K562 (cell line): ENCODE measurements around the gene BCAN. TPM values are rescaled to one million over a fixed set of nuclear protein-coding genes. Genes with fewer than 3 reads are reported as not detected.

ENCODE experiments used
- ATAC-seq: fragments of 200-7000 bp; cut with Tn5 transposase; 3 replicates; pipeline ENCODE4 v1.9.1; 2020; ENCODE audit warnings: moderate library complexity
- BruUV-seq: library from RNA; stranded (reverse); fragments of 400-500 nt; replicated peaks from 2 replicates; lab custom pipeline; 2021; lab: Mats Ljungman, UMichigan
- CTCF ChIA-PET: fragments of 300-600 bp; formaldehyde crosslinking; extraction: SDS; loops from one replicate; lab custom pipeline; 2021; ENCODE audit warnings: low intra/inter-chr PET ratio; lab: Yijun Ruan, JAX
- POLR2A ChIA-PET: fragments of 300-600, 350-650 bp; sonication (Branson Sonifier 250); formaldehyde crosslinking; extraction: SDS; loops from one replicate; lab custom pipeline; 2021; ENCODE audit warnings: antibody characterized with exemption, inconsistent platforms; lab: Yijun Ruan, JAX
- DNase-seq, 4 experiments: peaks; one replicate each; pipeline versions ENCODE4 v3.0.0 to v3.0.0-alpha.2; 2011 to 2018; ENCODE audit warnings: low spot score in 3 of 4, mixed read lengths in 3 of 4; ENCODE audit errors: extremely low read depth in 1 of 4
- FAIRE-seq: peaks from 2 replicates; lab custom pipeline; 2011; peaks lifted over from hg19 to GRCh38; lab: Jason Lieb, UNC
- H2AFZ ChIP-seq: 2 replicates; pipeline ENCODE4 v1.6.0; 2011; ENCODE audit warnings: low read depth, low read length, control low read depth, inconsistent platforms
- H3K27ac ChIP-seq: fragments of 200-600 bp; 3 replicates; pipeline ENCODE4 v1.8.0; 2011; ENCODE audit warnings: low read depth, mild to moderate bottlenecking, control low read depth, inconsistent platforms, low read length, moderate library complexity, mixed read lengths; ENCODE audit errors: extremely low read depth
- H3K27me3 ChIP-seq, 2 experiments: fragments of 300-600 bp in 1 of 2; 2 replicates in 1 of 2; 3 replicates in 1 of 2; pipeline versions ENCODE4 v1.6.0 to v1.8.0; 2011; ENCODE audit warnings: inconsistent platforms in 2 of 2, low read length in 2 of 2, mild to moderate bottlenecking in 1 of 2, mixed read lengths in 1 of 2, moderate library complexity in 1 of 2; ENCODE audit not compliant: control insufficient read depth in 2 of 2, insufficient read depth in 2 of 2
- H3K36me3 ChIP-seq: fragments of 300-600 bp; 3 replicates; pipeline ENCODE4 v1.8.0; 2011; ENCODE audit warnings: mild to moderate bottlenecking, low read length, inconsistent platforms; ENCODE audit not compliant: control insufficient read depth, insufficient read depth
- H3K4me1 ChIP-seq, 2 experiments: fragments of 200-600 bp in 1 of 2; replicated peaks in 1 of 2; 2 replicates in 1 of 2; 3 replicates in 1 of 2; pipeline versions ENCODE4 v1.5.1 to v1.8.0; 2011; ENCODE audit warnings: inconsistent platforms in 2 of 2, low read length in 2 of 2, mild to moderate bottlenecking in 1 of 2, mixed read lengths in 1 of 2, moderate library complexity in 1 of 2; ENCODE audit not compliant: control insufficient read depth in 2 of 2, insufficient read depth in 2 of 2
- H3K4me2 ChIP-seq: 2 replicates; pipeline ENCODE4 v1.6.1; 2011; ENCODE audit warnings: low read length, control low read depth, inconsistent platforms, mixed read lengths; ENCODE audit not compliant: insufficient read depth
- H3K4me3 ChIP-seq: fragments of 200-600 bp; sonication (generic), shearing (Covaris generic); 2 replicates; pipeline ENCODE4 v1.5.1; 2016; ENCODE audit warnings: control low read depth, inconsistent platforms
- H3K79me2 ChIP-seq: fragments of 200-600 bp; 3 replicates; pipeline ENCODE4 v1.8.0; 2011; ENCODE audit warnings: low read length, inconsistent platforms; ENCODE audit not compliant: control insufficient read depth, insufficient read depth
- H3K9ac ChIP-seq, 2 experiments: 2 replicates each; pipeline versions ENCODE4 v1.6.0 to v1.6.1; 2011; ENCODE audit warnings: low read depth in 2 of 2, low read length in 2 of 2, control low read depth in 1 of 2, inconsistent platforms in 1 of 2, mild to moderate bottlenecking in 1 of 2, mixed read lengths in 1 of 2; ENCODE audit not compliant: insufficient read depth in 1 of 2
- H3K9me1 ChIP-seq: one replicate; pipeline ENCODE4 v1.6.0; 2011; ENCODE audit warnings: inconsistent platforms, mild to moderate bottlenecking, low read length, moderate library complexity; ENCODE audit not compliant: control insufficient read depth, insufficient read depth
- H3K9me3 ChIP-seq: replicated peaks from 2 replicates; pipeline ENCODE4 v1.5.1; 2011; ENCODE audit warnings: low read depth, low read length, inconsistent platforms; ENCODE audit not compliant: control insufficient read depth, insufficient read depth
- H4K20me1 ChIP-seq: replicated peaks from 2 replicates; pipeline ENCODE4 v1.6.1; 2011; ENCODE audit warnings: low read length, inconsistent platforms, mixed read lengths; ENCODE audit not compliant: control insufficient read depth, insufficient read depth
- CBFA2T3 ChIP-seq: fragments of 450-650 bp; IDR thresholded peaks from 2 replicates; pipeline ENCODE4 v1.6.1; 2017
- CEBPB ChIP-seq: fragments of 450-650 bp; IDR thresholded peaks from 2 replicates; pipeline ENCODE4 v1.6.1; 2016; ENCODE audit warnings: missing genetic modification characterization, missing compliant biosample characterization
- CHCHD3 ChIP-seq: fragments of 250-450 bp; sonication (Bioruptor Pico); IDR thresholded peaks from 2 replicates; pipeline ENCODE4 v2.1.2; 2022; ENCODE audit warnings: mild to moderate bottlenecking
- KAT8 ChIP-seq: fragments of 450-650 bp; IDR thresholded peaks from 2 replicates; pipeline ENCODE4 v1.6.1; 2016; ENCODE audit warnings: low read depth, mild to moderate bottlenecking
- MAFF ChIP-seq: IDR thresholded peaks from 2 replicates; pipeline ENCODE4 v1.6.1; 2012; ENCODE audit warnings: low read length, improper control_type of control experiment
- POLR2G ChIP-seq: fragments of 200-400 bp; formaldehyde crosslinking; IDR thresholded peaks from 2 replicates; pipeline ENCODE4 v1.6.1; 2017; ENCODE audit warnings: low read depth, mild to moderate bottlenecking, antibody characterized with exemption, low read length, moderate library complexity
- RBFOX2 ChIP-seq: fragments of 200-400 bp; formaldehyde crosslinking; IDR thresholded peaks from 2 replicates; pipeline ENCODE4 v1.6.1; 2017; ENCODE audit warnings: low read depth, mild to moderate bottlenecking, low read length, moderate library complexity
- SUPT5H ChIP-seq: fragments of 450-650 bp; IDR thresholded peaks from 2 replicates; pipeline ENCODE4 v1.6.1; 2016
- TAF7 ChIP-seq: fragments of 450-650 bp; IDR thresholded peaks from 2 replicates; pipeline ENCODE4 v1.6.1; 2016; ENCODE audit warnings: missing genetic modification characterization, missing compliant biosample characterization
- TEAD4 ChIP-seq, 2 experiments: sonication (generic) in 1 of 2; formaldehyde crosslinking in 1 of 2; IDR thresholded peaks; 2 replicates each; pipeline versions ENCODE4 v1.6.1 to v1.8.0; 2012 to 2022; ENCODE audit warnings: borderline replicate concordance in 1 of 2, inconsistent platforms in 1 of 2, low read length in 1 of 2, mild to moderate bottlenecking in 1 of 2, missing genetic modification reagents in 1 of 2
- ZNF282 ChIP-seq: sonication (generic); formaldehyde crosslinking; IDR thresholded peaks from 2 replicates; pipeline ENCODE4 v1.8.1; 2023; ENCODE audit warnings: missing genetic modification reagents
- ZNF780A ChIP-seq: fragments of 250-450 bp; sonication (Bioruptor Pico); IDR thresholded peaks from 2 replicates; pipeline ENCODE4 v1.5.0; 2021; ENCODE audit warnings: mild to moderate bottlenecking
- WGBS: fragments of 100-300 bp; shearing (Covaris generic); methylation state at CpG from one replicate; pipeline ENCODE4 v1.1.6; 2016; ENCODE audit warnings: low coverage, mixed read lengths; ENCODE audit not compliant: insufficient coverage; ENCODE audit errors: missing lambda C conversion rate; 5-methylcytosine and 5-hydroxymethylcytosine counted together
- in situ Hi-C: fragments of 300-500 bp; cut with MboI; formaldehyde crosslinking; loops from 4 replicates; pipeline ENCODE4 v1.15.0; 2018; ENCODE audit warnings: inconsistent platforms, mixed read lengths
- intact Hi-C: fragments of 100-400 bp; cut with micrococcal nuclease; formaldehyde crosslinking; loops from 2 replicates; pipeline ENCODE4 v1.14.2; 2022
- polyA plus RNA-seq, 8 experiments: library from polyadenylated mRNA; depleted of rRNA in 4 of 8; stranded (reverse) in 5 of 8; unstranded in 3 of 8; fragments of >200 nt; fragmentation: Nextera tagmentation in 2 of 8; fragmentation: Illumina TruSeq in 1 of 8; extraction: Ambion mirVana in 2 of 8; extraction: Trizol in 1 of 8; gene quantifications; 2 replicates each; pipeline versions ENCODE4 v1.2.1 to v1.2.3, GENCODE V29; 2011 to 2014; ENCODE audit warnings: inconsistent platforms in 1 of 8, missing spikeins in 1 of 8
- total RNA-seq, 7 experiments: library from RNA; depleted of rRNA in 6 of 7; stranded (reverse); fragments of >200 nt in 6 of 7; fragmentation: Illumina TruSeq in 2 of 7; extraction: Trizol in 2 of 7; gene quantifications; 2 replicates each; pipeline versions ENCODE4 v1.2.1 to v1.2.3, GENCODE V29; 2011 to 2021; ENCODE audit warnings: low replicate concordance in 1 of 7
- TF ChIP-seq, protein P1 (sequence below): fragments of 200-400 bp; formaldehyde crosslinking; IDR thresholded peaks from 2 replicates; pipeline ENCODE4 v1.6.1; 2017; ENCODE audit warnings: mild to moderate bottlenecking, low read depth, low read length, moderate library complexity
- TF ChIP-seq, protein P2 (sequence below): fragments of 450-650 bp; IDR thresholded peaks from 2 replicates; pipeline ENCODE4 v1.7.1; 2018; ENCODE audit warnings: mild to moderate bottlenecking, low read depth; ENCODE audit not compliant: partially characterized antibody

The BCAN gene
- total and polyA plus RNA-seq, 9 of the 15 experiments (the other 6 are each of a cell fraction or from before 2014, with no cell fraction given): 0.04 to 0.33 (median 0.14) TPM; not detected in 5

DNA sequence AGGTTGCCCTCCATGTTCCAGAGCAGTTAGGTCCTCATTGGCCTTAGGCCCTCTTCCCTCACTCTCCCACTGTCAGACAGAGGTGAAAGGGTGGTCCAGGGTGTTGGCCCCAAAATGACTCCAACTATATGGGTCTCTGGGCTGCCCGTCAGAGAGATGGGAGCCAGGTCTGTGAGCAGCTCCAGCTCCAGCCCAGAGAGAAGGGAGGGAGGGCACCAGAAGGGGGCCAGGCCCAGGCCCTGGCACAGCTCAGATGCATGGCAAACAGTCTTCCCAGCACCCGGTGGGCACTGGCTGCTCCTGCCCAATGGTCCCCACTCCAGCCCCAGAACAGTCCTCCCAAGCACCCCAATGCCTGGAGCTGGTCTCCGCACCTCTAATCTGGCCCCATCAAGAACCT, 2.2 kb downstream of the BCAN start:
- TSS peak; percentile 20 for BruUV-seq

DNA sequence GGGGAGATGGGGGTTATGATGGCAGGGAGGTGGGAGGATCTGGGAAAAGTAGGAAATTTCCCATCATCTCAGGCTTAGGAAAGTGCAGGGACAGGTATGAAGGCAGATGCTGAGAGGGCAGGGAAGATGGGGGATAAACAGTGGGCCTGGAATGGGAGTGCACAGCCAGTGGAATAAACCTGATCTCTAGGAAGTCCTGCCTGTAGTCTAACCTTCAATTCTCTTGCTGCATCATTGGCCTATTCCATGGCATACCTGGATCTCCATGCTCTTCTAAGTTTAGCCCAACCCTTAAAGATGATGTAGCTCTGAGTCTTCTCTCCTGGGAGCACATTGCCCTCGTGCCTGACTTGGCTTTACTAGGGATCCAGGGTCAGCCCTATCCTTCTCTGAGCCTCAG, 2.7 kb downstream of the BCAN start:
- intact Hi-C loops (no loop called here), in situ Hi-C loops (no loop called here)
- H3K4me3 ChIP-seq: no peak overlapping the region
- no peak overlapping the region for H2AFZ ChIP-seq
- DNase-seq (no peak), ATAC-seq (no peak), FAIRE-seq (no peak)
- no peak overlapping the region for H3K9ac ChIP-seq
- peaks cover 51% of the 10 kb centered on the region for H4K20me1 ChIP-seq
- CTCF ChIA-PET: no interaction called here
- no TSS peak for BruUV-seq
- no peak overlapping the region for H3K4me2 ChIP-seq
- H3K9me1 ChIP-seq: no peaks in the 10 kb centered on the region
- no peaks in the 10 kb centered on the region for H3K79me2 ChIP-seq
- H3K27ac ChIP-seq: no peak overlapping the region
- WGBS: 47% methylated on average over 1 of the region's 1 CpG
- H3K4me1 ChIP-seq: peaks cover 0 to 30% of the 10 kb centered on the region in 2 experiments; a peak in 2 of 5 replicates
- H3K36me3 ChIP-seq: peaks cover 52% of the 10 kb centered on the region
- no peaks in the 10 kb centered on the region for H3K9me3 ChIP-seq
- POLR2A ChIA-PET: interaction anchor here (0.5 to 3.4 kb wide), 5 partner anchors 8 to 643 kb away, joined by 3 to 21 read pairs (median 6); no protein-coding TSS in a partner anchor
- H3K27me3 ChIP-seq: no peaks in the 10 kb centered on the region
- no peak for TF ChIP-seq CBFA2T3
- TF ChIP-seq CHCHD3 (CRISPR knock-in tag): no peak
- TF ChIP-seq ZNF282: no peak
- TF ChIP-seq TEAD4 (IDR thresholded peaks at IDR 0.05; ENCODE audit: low read length): no peak
- no peak for TF ChIP-seq TEAD4 (CRISPR knock-in tag; IDR thresholded peaks at IDR 0.05; ENCODE audit: borderline replicate concordance)
- TF ChIP-seq, protein P1, sequence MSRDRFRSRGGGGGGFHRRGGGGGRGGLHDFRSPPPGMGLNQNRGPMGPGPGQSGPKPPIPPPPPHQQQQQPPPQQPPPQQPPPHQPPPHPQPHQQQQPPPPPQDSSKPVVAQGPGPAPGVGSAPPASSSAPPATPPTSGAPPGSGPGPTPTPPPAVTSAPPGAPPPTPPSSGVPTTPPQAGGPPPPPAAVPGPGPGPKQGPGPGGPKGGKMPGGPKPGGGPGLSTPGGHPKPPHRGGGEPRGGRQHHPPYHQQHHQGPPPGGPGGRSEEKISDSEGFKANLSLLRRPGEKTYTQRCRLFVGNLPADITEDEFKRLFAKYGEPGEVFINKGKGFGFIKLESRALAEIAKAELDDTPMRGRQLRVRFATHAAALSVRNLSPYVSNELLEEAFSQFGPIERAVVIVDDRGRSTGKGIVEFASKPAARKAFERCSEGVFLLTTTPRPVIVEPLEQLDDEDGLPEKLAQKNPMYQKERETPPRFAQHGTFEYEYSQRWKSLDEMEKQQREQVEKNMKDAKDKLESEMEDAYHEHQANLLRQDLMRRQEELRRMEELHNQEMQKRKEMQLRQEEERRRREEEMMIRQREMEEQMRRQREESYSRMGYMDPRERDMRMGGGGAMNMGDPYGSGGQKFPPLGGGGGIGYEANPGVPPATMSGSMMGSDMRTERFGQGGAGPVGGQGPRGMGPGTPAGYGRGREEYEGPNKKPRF: no peak
- TF ChIP-seq KAT8: no peak
- 0 out of 2 replicates have a peak, but pooled peaks have one; percentile 32 for TF ChIP-seq SUPT5H
- TF ChIP-seq, protein P2, sequence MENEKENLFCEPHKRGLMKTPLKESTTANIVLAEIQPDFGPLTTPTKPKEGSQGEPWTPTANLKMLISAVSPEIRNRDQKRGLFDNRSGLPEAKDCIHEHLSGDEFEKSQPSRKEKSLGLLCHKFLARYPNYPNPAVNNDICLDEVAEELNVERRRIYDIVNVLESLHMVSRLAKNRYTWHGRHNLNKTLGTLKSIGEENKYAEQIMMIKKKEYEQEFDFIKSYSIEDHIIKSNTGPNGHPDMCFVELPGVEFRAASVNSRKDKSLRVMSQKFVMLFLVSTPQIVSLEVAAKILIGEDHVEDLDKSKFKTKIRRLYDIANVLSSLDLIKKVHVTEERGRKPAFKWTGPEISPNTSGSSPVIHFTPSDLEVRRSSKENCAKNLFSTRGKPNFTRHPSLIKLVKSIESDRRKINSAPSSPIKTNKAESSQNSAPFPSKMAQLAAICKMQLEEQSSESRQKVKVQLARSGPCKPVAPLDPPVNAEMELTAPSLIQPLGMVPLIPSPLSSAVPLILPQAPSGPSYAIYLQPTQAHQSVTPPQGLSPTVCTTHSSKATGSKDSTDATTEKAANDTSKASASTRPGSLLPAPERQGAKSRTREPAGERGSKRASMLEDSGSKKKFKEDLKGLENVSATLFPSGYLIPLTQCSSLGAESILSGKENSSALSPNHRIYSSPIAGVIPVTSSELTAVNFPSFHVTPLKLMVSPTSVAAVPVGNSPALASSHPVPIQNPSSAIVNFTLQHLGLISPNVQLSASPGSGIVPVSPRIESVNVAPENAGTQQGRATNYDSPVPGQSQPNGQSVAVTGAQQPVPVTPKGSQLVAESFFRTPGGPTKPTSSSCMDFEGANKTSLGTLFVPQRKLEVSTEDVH: no peak
- TF ChIP-seq TAF7: no peak
- no peak for TF ChIP-seq ZNF780A (CRISPR knock-in tag)

More for the DNA sequence above, 2.2 kb downstream of the BCAN start:
- Histone ChIP-seq H3K9me3 (no peaks in the 10 kb centered on the region), H3K4me1 (peaks cover 0 to 30% of the 10 kb centered on the region in 2 experiments; a peak in 2 of 5 replicates), H3K27ac (no peak overlapping the region), H3K4me2 (no peak overlapping the region), H3K4me3 (no peak overlapping the region), H3K9ac (peak overlapping the region in 1 of 2 experiments; percentile 43; a peak in 1 of 4 replicates), H3K27me3 (no peaks in the 10 kb centered on the region), H4K20me1 (peaks cover 49% of the 10 kb centered on the region), H3K36me3 (peaks cover 50% of the 10 kb centered on the region), H2AFZ (no peak overlapping the region), H3K79me2 (no peaks in the 10 kb centered on the region), H3K9me1 (no peaks in the 10 kb centered on the region)
- TF ChIP-seq POLR2G: peak; percentile 62
- TF ChIP-seq RBFOX2: 0 out of 2 replicates have a peak, but pooled peaks have one; percentile 27
- no peak for TF ChIP-seq CEBPB (tag)
- no peak for TF ChIP-seq MAFF
- intact Hi-C loops: no loop called here
- POLR2A ChIA-PET: interaction anchor here (0.5 to 3.4 kb wide), 7 partner anchors 8 to 642 kb away, joined by 3 to 21 read pairs (median 4); no protein-coding TSS in a partner anchor
- ATAC-seq: no peak
- WGBS: 63% methylated on average over 3 of the region's 3 CpGs
- CTCF ChIA-PET: no interaction called here
- no peak for FAIRE-seq
- no peak for DNase-seq
- in situ Hi-C loops: no loop called here
